ENCODE data around the gene CHST3.
A peak's percentile ranks its signal among the peaks of the same experiment; 100 is the strongest.

The CHST3 gene

DNA sequence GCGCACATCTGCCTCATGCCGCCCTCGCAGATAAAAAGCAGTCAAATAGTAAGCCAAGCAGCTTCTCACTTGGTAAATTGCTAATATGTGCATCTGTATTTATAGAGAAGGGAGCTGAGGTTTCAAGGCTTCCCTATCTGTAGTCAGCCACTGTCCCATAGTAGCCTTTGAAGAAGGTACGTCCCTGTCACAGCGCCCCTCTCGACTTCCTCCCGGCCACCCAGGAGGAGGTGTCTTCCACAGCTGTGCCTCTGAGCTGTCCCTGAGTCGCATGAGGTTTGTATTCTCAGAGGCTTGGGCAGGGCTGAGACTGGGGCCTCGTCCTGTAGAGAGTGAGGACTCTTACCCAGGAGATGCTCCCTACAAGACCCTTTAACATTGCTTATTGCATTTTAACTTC, 75.2 kb downstream of the CHST3 start:
- TF ChIP-seq, protein P1, sequence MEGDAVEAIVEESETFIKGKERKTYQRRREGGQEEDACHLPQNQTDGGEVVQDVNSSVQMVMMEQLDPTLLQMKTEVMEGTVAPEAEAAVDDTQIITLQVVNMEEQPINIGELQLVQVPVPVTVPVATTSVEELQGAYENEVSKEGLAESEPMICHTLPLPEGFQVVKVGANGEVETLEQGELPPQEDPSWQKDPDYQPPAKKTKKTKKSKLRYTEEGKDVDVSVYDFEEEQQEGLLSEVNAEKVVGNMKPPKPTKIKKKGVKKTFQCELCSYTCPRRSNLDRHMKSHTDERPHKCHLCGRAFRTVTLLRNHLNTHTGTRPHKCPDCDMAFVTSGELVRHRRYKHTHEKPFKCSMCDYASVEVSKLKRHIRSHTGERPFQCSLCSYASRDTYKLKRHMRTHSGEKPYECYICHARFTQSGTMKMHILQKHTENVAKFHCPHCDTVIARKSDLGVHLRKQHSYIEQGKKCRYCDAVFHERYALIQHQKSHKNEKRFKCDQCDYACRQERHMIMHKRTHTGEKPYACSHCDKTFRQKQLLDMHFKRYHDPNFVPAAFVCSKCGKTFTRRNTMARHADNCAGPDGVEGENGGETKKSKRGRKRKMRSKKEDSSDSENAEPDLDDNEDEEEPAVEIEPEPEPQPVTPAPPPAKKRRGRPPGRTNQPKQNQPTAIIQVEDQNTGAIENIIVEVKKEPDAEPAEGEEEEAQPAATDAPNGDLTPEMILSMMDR (conservative IDR thresholded peaks at IDR 0.05; ENCODE audit: control insufficient read depth, insufficient read depth, low read depth, low read length): no peak
- no peak for DNase-seq (ENCODE audit: low read depth)
- H3K4me3 ChIP-seq (ENCODE audit: control insufficient read depth, low read depth, low read length): no peak overlapping the region

DNA sequence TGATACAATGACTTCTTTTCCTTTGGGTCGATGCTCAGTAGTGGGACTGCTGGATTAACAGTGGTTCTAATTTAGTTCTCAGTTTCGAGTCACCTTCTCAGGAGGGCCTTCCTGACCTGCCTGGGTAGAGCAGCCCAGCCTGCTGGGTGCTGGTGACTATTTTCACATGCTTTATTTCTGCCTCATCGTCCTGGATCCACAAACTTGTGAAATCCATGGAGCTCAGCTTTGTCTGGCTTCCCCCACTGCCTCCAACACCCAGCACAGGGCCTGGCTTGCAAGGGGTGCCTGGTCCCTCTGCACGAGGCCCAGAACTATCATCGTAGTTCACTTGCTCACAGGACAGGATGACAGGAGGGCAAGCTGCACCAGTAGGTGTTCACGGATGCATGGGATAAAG, 77.3 kb downstream of the CHST3 start:
- DNase-seq (ENCODE audit: low read depth): no peak

DNA sequence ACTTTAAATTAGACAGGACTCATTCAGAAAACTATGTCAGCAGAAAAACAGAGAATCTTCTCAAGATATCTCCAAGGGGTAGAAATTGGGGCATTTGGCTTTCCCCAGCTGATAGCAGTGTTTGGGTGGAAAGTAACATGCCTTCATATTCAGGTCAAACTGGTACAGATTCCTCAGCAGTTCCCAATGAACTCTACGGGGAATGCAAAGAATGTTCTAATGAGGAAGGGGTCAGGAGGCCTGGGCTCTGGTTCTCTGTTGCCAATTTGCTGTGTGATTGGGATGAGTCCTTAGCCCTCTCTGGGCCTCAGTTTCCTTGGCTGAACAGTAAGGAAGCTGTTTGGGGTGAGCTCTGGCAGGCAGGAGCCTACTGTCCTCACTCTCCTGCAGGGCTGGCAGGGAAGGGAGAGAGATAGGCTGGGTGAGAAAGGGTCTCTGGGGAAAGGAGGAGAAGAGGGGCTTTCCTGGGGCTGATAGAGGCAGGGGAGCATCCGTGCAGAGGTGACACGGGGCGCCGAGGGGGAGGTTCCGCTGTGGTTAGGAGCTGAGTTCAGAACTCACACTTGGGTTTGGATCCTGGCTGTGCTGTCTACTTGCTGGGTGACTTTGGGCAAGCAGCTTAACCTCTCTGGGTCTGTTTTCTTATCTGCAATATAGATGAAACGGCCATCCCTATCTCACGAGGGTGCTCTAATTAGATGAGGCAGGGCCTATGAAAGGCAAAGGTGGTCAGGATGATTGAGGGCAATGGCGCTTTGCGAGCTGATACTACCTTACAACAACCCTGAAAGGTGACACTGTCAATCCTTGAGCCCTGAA, 79.0 kb downstream of the CHST3 start:
- no peak for DNase-seq (ENCODE audit: low read depth)
- TF ChIP-seq, protein P1 (conservative IDR thresholded peaks at IDR 0.05; ENCODE audit: control insufficient read depth, insufficient read depth, low read depth, low read length): no peak
- no peak overlapping the region for H3K4me3 ChIP-seq (ENCODE audit: control insufficient read depth, low read depth, low read length)

More for the DNA sequence above, 77.3 kb downstream of the CHST3 start:
- TF ChIP-seq, protein P1 (conservative IDR thresholded peaks at IDR 0.05; ENCODE audit: control insufficient read depth, insufficient read depth, low read depth, low read length): no peak
- H3K4me3 ChIP-seq (ENCODE audit: control insufficient read depth, low read depth, low read length): no peak overlapping the region

DNA sequence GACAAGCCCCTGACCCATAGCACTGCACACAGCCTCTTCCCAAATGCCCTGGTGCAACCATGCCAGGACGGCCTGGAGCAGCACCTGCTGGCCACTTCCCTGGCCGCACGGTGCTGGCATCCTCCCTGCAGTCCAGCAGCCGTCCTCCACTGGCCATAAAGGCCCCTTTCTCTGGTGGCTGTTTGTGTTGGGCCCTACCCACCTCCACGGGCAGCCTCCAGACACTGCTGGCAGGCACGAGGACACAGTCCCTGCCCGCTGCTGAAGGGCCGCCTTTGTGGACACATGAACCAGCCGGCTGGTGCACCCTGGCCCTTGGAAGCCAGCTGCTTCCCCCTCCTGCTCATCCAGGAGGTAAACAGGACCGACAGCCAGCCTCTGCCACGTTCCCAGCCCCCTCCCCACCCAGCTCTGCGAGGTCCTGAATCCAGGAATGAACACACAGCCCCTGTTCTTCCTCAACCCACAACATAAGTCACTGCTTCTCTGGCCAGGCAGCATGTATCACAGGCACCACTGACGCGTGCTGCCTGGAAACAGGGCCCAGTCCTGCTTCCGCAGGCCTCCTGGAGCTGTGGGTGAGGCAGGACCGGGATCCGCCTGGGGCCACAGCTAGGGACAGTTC, 80.3 kb downstream of the CHST3 start:
- TF ChIP-seq, protein P1 (conservative IDR thresholded peaks at IDR 0.05; ENCODE audit: control insufficient read depth, insufficient read depth, low read depth, low read length): peak; percentile 16
- no peak overlapping the region for H3K4me3 ChIP-seq (ENCODE audit: control insufficient read depth, low read depth, low read length)
- no peak for DNase-seq (ENCODE audit: low read depth)

DNA sequence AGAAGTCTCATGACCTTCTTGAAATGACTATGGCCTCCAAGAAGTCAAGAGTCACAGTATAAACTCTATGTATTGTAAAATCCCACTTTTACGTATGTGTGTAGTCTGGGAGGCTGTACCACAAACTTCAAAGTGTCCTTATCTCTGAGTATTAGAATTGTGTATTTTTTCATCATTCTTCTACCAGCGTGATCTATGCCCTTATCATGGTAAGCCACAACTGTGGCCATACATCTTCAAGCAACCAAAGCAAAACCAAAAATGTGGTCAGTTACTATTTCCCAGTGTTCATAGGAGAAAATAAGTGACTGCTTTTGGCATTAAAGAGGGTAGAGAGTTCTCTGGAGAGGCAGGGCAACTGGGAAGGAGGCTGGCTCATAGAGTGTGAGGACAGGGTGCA, 81.4 kb downstream of the CHST3 start:
- DNase-seq (ENCODE audit: low read depth): no peak
- no peak overlapping the region for H3K4me3 ChIP-seq (ENCODE audit: control insufficient read depth, low read depth, low read length)
- TF ChIP-seq, protein P1 (conservative IDR thresholded peaks at IDR 0.05; ENCODE audit: control insufficient read depth, insufficient read depth, low read depth, low read length): no peak

DNA sequence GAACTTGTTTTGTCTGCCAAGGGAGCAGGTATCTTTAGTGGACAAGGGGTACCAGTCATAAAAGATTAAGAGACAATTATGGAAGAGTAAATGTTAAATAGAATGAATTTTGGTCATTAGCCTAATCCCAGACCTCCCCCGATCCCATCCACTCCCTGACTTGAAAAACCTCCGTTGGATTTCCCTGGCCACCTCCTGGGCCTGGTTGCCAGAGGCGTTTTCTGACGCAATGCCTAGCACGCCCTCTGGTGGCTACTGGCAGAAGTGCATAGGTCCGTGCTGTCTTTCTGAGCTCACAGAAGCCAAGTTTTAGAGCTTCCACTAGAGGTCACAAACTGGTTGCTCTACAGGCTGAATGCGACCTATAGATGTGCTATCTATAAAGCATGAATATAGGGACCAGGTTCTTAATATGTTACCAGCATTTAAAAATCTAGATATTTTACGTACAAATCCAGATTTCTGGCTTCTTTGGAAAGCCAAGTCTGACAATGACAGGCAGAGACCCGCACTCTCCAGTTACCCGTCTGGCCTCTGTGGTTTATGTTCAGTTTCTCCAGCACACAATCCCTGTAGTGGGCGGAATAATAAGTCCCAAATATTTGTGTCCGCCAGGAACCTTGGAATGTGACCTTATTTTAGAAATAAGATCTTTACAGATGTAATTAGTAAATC, 84.4 kb downstream of the CHST3 start:
- TF ChIP-seq, protein P1 (conservative IDR thresholded peaks at IDR 0.05; ENCODE audit: control insufficient read depth, insufficient read depth, low read depth, low read length): peak; percentile 100
- H3K4me3 ChIP-seq (ENCODE audit: control insufficient read depth, low read depth, low read length): no peak overlapping the region
- DNase-seq (ENCODE audit: low read depth): peak; percentile 92
